Erythroblast (primary cell): ENCODE data around the gene OR14A16.

Experiments used
- GATA1 ChIP-seq: IDR thresholded peaks from 2 replicates; pipeline ENCODE4 v1.6.1; 2011; ENCODE audit warnings: low read depth, mild to moderate bottlenecking, control low read depth, low read length, moderate library complexity
- POLR2A ChIP-seq: IDR thresholded peaks from 2 replicates; pipeline ENCODE4 v1.6.1; 2011; ENCODE audit warnings: mild to moderate bottlenecking, low read length

- no peak for TF ChIP-seq POLR2A
- no peak for TF ChIP-seq GATA1
Observed at GRCh38 chr1:247822060-247822459, 1.9 kb downstream of the OR14A16 start.
